MCF 10A (cell line): ENCODE data around the gene ERO1A. TPM values are rescaled to one million over a fixed set of nuclear protein-coding genes. Genes with fewer than 3 reads are reported as not detected.
"Not testable (repeated sequence)": the region's sequence is repeated elsewhere in the genome, so short reads cannot be mapped to it uniquely, and the experiment has no call there.

Experiments
- BruUV-seq: library from RNA; stranded (reverse); fragments of 400-500 nt; replicated peaks from 2 replicates; lab custom pipeline; 2021; lab: Mats Ljungman, UMichigan
- CTCF ChIA-PET: fragments of 300-600 bp; sonication (Branson Sonifier 250); formaldehyde crosslinking; extraction: SDS; loops from one replicate; lab custom pipeline; 2021; ENCODE audit warnings: antibody characterized with exemption, inconsistent platforms; lab: Yijun Ruan, JAX
- POLR2A ChIA-PET: fragments of 300-600, 350-650 bp; sonication (Branson Sonifier 250); formaldehyde crosslinking; extraction: SDS; loops from one replicate; lab custom pipeline; 2020; ENCODE audit warnings: antibody characterized with exemption, inconsistent platforms; lab: Yijun Ruan, JAX
- DNase-seq: peaks from one replicate; pipeline ENCODE4 v3.0.0-alpha.2; 2018; ENCODE audit not compliant: unreplicated experiment
- H3K27ac Mint-ChIP-seq: one replicate; pipeline ENCODE4 v1.8.0; 2022; ENCODE audit warnings: mild to moderate bottlenecking, low read depth, mixed read lengths; ENCODE audit not compliant: unreplicated experiment
- H3K27me3 Mint-ChIP-seq: one replicate; pipeline ENCODE4 v1.8.0; 2022; ENCODE audit warnings: mixed read lengths; ENCODE audit not compliant: insufficient read depth, unreplicated experiment
- H3K36me3 Mint-ChIP-seq: one replicate; pipeline ENCODE4 v1.8.0; 2022; ENCODE audit warnings: mild to moderate bottlenecking, moderate library complexity, mixed read lengths; ENCODE audit not compliant: insufficient read depth, unreplicated experiment
- H3K4me1 Mint-ChIP-seq: one replicate; pipeline ENCODE4 v1.8.0; 2022; ENCODE audit warnings: mixed read lengths; ENCODE audit not compliant: insufficient read depth, unreplicated experiment
- H3K4me3 Mint-ChIP-seq: one replicate; pipeline ENCODE4 v1.8.0; 2022; ENCODE audit warnings: mild to moderate bottlenecking, moderate library complexity, mixed read lengths; ENCODE audit not compliant: unreplicated experiment
- H3K9me3 Mint-ChIP-seq: one replicate; pipeline ENCODE4 v1.8.0; 2022; ENCODE audit warnings: mixed read lengths; ENCODE audit not compliant: unreplicated experiment
- intact Hi-C: fragments of 100-400 bp; cut with micrococcal nuclease; formaldehyde crosslinking; loops from 2 replicates; pipeline ENCODE4 v1.14.1; 2022
- total RNA-seq: library from RNA; stranded (reverse); gene quantifications from 2 replicates; pipeline ENCODE4 v1.2.3, GENCODE V29; 2022
- TF ChIP-seq, protein P1 (sequence below): fragments of 200-600 bp; IDR thresholded peaks from one replicate; pipeline ENCODE4 v1.8.0; 2022; ENCODE audit warnings: antibody characterized with exemption, mild to moderate bottlenecking; ENCODE audit not compliant: unreplicated experiment

ERO1A gene
- total RNA-seq, 1 experiment from 2014 or later: 52.0 TPM

DNA sequence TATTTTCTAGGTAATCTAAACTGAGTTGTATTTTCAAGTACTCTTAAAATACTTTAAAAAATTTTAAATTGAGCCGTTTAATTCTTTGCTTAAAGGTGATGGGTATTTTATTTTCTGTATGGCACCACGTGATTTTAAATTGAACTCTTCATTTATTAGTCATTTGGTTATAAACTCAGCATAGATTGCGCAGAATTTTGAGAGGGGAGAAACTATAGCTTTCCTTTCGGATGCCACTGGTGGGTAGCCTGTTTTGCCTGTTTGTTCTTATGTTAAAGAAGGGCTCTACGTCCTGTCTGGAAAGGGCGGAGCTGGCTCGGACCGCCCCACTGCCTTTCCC, 34.2 kb upstream of the ERO1A start:
- DNase-seq: no peak
- no peaks in the 10 kb centered on the region for H3K27me3 Mint-ChIP-seq
- BruUV-seq: no TSS peak
- peaks cover 52% of the 10 kb centered on the region for H3K36me3 Mint-ChIP-seq
- peak overlapping the region; percentile 93 for H3K27ac Mint-ChIP-seq
- POLR2A ChIA-PET: interaction anchor here (0.6 to 4.5 kb wide), 14 partner anchors 9 to 222 kb away, joined by 3 to 73 read pairs (median 7); partner anchors contain the start of genes ERO1A, GNPNAT1, GPR137C and PSMC6
- CTCF ChIA-PET: interaction anchor here (1.3 kb wide), 1 partner anchor 14 kb away, joined by 3 read pairs; no protein-coding TSS in a partner anchor
- H3K4me3 Mint-ChIP-seq: peak overlapping the region; percentile 96
- intact Hi-C loops: no loop called here
- TF ChIP-seq, protein P1, sequence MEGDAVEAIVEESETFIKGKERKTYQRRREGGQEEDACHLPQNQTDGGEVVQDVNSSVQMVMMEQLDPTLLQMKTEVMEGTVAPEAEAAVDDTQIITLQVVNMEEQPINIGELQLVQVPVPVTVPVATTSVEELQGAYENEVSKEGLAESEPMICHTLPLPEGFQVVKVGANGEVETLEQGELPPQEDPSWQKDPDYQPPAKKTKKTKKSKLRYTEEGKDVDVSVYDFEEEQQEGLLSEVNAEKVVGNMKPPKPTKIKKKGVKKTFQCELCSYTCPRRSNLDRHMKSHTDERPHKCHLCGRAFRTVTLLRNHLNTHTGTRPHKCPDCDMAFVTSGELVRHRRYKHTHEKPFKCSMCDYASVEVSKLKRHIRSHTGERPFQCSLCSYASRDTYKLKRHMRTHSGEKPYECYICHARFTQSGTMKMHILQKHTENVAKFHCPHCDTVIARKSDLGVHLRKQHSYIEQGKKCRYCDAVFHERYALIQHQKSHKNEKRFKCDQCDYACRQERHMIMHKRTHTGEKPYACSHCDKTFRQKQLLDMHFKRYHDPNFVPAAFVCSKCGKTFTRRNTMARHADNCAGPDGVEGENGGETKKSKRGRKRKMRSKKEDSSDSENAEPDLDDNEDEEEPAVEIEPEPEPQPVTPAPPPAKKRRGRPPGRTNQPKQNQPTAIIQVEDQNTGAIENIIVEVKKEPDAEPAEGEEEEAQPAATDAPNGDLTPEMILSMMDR: no peak
- H3K9me3 Mint-ChIP-seq: no peaks in the 10 kb centered on the region
- no peaks in the 10 kb centered on the region for H3K4me1 Mint-ChIP-seq

DNA sequence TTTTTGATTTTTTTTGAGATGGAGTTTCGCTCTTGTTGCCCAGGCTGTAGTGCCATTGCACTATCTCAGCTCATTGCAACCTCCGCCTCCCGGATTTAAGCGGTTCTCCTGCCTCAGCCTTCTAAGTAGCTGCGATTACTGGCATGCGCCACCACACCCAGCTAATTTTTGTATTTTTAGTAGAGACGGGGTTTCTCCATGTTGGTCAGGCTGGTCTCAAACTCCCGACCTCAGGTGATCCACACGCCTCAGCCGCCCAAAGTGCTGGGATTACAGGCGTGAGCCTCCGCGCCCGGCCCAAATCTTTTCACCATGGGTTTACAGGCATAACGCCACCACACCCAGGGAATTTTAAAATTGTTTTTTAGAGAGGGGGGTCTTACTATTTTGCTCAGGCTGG, 33.7 kb upstream of the ERO1A start:
- H3K36me3 Mint-ChIP-seq: peaks cover 52% of the 10 kb centered on the region
- H3K27me3 Mint-ChIP-seq, intact Hi-C loops, H3K9me3 Mint-ChIP-seq, H3K27ac Mint-ChIP-seq, BruUV-seq, DNase-seq, H3K4me1 Mint-ChIP-seq, H3K4me3 Mint-ChIP-seq: not testable (repeated sequence)
- CTCF ChIA-PET: interaction anchor here (1.3 kb wide), 1 partner anchor 15 kb away, joined by 3 read pairs; no protein-coding TSS in a partner anchor
- POLR2A ChIA-PET: interaction anchor here (0.6 to 4.5 kb wide), 12 partner anchors 9 to 315 kb away, joined by 3 to 73 read pairs (median 7); partner anchors contain the start of genes ERO1A, GPR137C, PSMC6 and TXNDC16

DNA sequence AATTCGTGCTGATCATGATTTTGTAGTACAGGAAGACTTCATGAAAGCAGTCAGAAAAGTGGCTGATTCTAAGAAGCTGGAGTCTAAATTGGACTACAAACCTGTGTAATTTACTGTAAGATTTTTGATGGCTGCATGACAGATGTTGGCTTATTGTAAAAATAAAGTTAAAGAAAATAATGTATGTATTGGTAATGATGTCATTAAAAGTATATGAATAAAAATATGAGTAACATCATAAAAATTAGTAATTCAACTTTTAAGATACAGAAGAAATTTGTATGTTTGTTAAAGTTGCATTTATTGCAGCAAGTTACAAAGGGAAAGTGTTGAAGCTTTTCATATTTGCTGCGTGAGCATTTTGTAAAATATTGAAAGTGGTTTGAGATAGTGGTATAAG, 32.2 kb upstream of the ERO1A start:
- POLR2A ChIA-PET: interaction anchor here (0.6 to 4.5 kb wide), 5 partner anchors 7 to 43 kb away, joined by 3 to 73 read pairs (median 20); partner anchors contain the start of genes ERO1A and PSMC6
- BruUV-seq, H3K9me3 Mint-ChIP-seq, CTCF ChIA-PET, H3K4me3 Mint-ChIP-seq, H3K27me3 Mint-ChIP-seq, intact Hi-C loops, DNase-seq, H3K27ac Mint-ChIP-seq, H3K4me1 Mint-ChIP-seq: not testable (repeated sequence)
- H3K36me3 Mint-ChIP-seq: peaks cover 63% of the 10 kb centered on the region

DNA sequence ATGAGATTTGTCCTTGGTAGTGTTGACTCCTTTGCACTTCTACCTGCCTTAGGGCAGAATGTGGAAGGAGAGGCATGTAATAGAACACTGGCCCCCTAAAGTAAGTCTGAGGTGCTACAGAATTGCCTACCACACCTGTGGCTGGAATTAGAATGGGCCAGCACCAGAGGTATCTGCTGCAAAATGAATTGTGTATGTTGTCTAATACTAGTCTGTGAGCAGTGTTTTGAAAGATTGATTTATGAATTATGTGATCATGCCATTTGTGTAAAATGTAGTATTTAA, 28.9 kb upstream of the ERO1A start:
- POLR2A ChIA-PET: interaction anchor here (1.2 to 2.7 kb wide), 3 partner anchors 10 to 17 kb away, joined by 3 to 23 read pairs (median 8); partner anchors contain the start of gene PSMC6
- H3K27ac Mint-ChIP-seq: peak overlapping the region; percentile 67
- CTCF ChIA-PET: no interaction called here
- no peak for DNase-seq
- no peaks in the 10 kb centered on the region for H3K27me3 Mint-ChIP-seq
- H3K9me3 Mint-ChIP-seq: no peaks in the 10 kb centered on the region
- no TSS peak for BruUV-seq
- peaks cover 89% of the 10 kb centered on the region for H3K36me3 Mint-ChIP-seq
- TF ChIP-seq, protein P1: no peak
- H3K4me3 Mint-ChIP-seq: no peak overlapping the region
- intact Hi-C loops: no loop called here
- peaks cover 11% of the 10 kb centered on the region for H3K4me1 Mint-ChIP-seq

DNA sequence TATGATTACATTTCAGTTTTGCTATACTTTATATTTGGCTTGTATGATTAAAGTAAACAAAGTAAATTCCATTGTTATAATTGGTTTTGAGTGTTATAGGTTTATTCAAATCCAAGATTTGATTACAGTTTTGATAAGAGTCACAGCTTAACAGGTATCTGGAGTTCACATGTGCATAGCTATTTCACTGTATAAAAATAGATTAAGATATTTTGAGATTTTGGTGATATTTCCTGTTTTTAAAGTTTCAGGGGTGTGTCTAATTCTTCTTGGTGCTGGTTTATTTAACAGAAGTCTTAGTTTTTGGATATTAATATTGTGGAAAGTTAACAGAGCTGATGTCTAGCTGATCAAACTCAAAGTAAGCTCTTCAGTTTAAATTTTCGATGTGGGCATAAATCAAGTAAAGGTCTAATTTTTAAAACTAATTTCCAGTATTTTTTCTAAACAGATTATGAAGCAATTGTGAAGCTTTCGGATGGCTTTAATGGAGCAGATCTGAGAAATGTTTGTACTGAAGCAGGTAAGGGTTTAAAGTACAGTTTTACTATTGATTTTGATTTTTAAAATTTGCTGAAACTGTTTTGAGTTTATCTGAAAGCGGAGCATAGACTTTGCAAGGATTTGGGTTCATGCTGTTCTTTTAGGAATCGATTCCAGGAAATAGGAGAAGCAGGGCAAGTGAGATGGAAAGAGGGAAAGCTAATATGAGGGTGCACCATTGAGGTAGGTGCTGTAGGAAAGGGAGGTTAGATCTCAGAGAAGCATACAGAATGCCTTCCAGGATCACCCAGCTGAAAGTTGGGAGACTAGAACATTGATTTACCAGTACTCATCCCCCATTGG, 28.4 kb upstream of the ERO1A start:
- TF ChIP-seq, protein P1: no peak
- Mint-ChIP-seq H3K4me3 (no peak overlapping the region), H3K36me3 (peaks cover 92% of the 10 kb centered on the region), H3K27me3 (no peaks in the 10 kb centered on the region), H3K9me3 (no peaks in the 10 kb centered on the region), H3K4me1 (peaks cover 11% of the 10 kb centered on the region), H3K27ac (peak overlapping the region; percentile 67)
- no peak for DNase-seq
- intact Hi-C loops: no loop called here
- ChIA-PET CTCF (interaction anchor here (0.8 to 3.0 kb wide), 3 partner anchors 13 to 239 kb away, joined by 3 to 10 read pairs (median 3); no protein-coding TSS in a partner anchor), POLR2A (interaction anchor here (1.5 to 2.7 kb wide), 3 partner anchors 13 to 28 kb away, joined by 4 to 23 read pairs (median 8); partner anchors contain the start of genes ERO1A and PSMC6)
- BruUV-seq: no TSS peak
